Activated CD8-positive, alpha-beta memory T cell treated with anti-CD3 and anti-CD28 coated beads, Interleukin-2, amount 50 U/mL, for 1 hour (primary cell): ENCODE results near the gene CASP8.
"Not testable (repeated sequence)": the region's sequence is repeated elsewhere in the genome, so short reads cannot be mapped to it uniquely, and the experiment has no call there.

Experiments used
- DNase-seq: peaks from one replicate; pipeline ENCODE4 v3.0.0-alpha.2; 2020; ENCODE audit errors: extremely low read depth

Gene CASP8

GRCh38 chr2:201269764-201270163 is 9.4 kb downstream of the CASP8 start:
- no peak for DNase-seq

- DNase-seq: no peak
These were observed 10.1 kb downstream of the CASP8 start for GRCh38 chr2:201270293-201271001.

- no peak for DNase-seq
These were observed 11.6 kb downstream of the CASP8 start for GRCh38 chr2:201271917-201272316.

GRCh38 chr2:201273330-201273983 is 13.1 kb downstream of the CASP8 start:
- no peak for DNase-seq

- DNase-seq: no peak
These were observed 14.7 kb downstream of the CASP8 start for GRCh38 chr2:201275069-201275468.

GRCh38 chr2:201275990-201276389 is 15.7 kb downstream of the CASP8 start:
- DNase-seq: no peak

GRCh38 chr2:201276511-201276910 is 16.2 kb downstream of the CASP8 start:
- no peak for DNase-seq

- DNase-seq: no peak
These were observed 18.7 kb downstream of the CASP8 start for GRCh38 chr2:201279079-201279478.

- DNase-seq: no peak
These were observed 20.1 kb downstream of the CASP8 start for GRCh38 chr2:201280191-201281040.

GRCh38 chr2:201285499-201285898 is 25.2 kb downstream of the CASP8 start:
- DNase-seq: no peak

- not testable (repeated sequence) for DNase-seq
These were observed 30.3 kb downstream of the CASP8 start for GRCh38 chr2:201290457-201291148.

GRCh38 chr2:201298462-201299052 is 38.2 kb downstream of the CASP8 start:
- no peak for DNase-seq

- not testable (repeated sequence) for DNase-seq
These were observed 39.6 kb downstream of the CASP8 start for GRCh38 chr2:201299929-201300328.

- no peak for DNase-seq
These were observed 47.5 kb downstream of the CASP8 start for GRCh38 chr2:201307876-201308275.

- DNase-seq: no peak
These were observed 48.6 kb downstream of the CASP8 start for GRCh38 chr2:201308914-201309313.

GRCh38 chr2:201313362-201313761 is 53.0 kb downstream of the CASP8 start:
- no peak for DNase-seq

- DNase-seq: no peak
These were observed 59.2 kb downstream of the CASP8 start for GRCh38 chr2:201319511-201319910.

- no peak for DNase-seq
These were observed 59.9 kb downstream of the CASP8 start for GRCh38 chr2:201320257-201320656.

GRCh38 chr2:201320701-201321100 is 60.4 kb downstream of the CASP8 start:
- DNase-seq: no peak

- no peak for DNase-seq
These were observed 62.4 kb downstream of the CASP8 start for GRCh38 chr2:201322772-201323171.

GRCh38 chr2:201327678-201328077 is 67.3 kb downstream of the CASP8 start:
- DNase-seq: no peak

- DNase-seq: no peak
These were observed 69.1 kb downstream of the CASP8 start for GRCh38 chr2:201329409-201329808.
